Astrocyte of the hippocampus (primary cell): ENCODE data around the gene NMNAT3.

Experiments used
- DNase-seq: peaks from one replicate; pipeline ENCODE4 v3.0.0; 2011; ENCODE audit warnings: low read depth, low spot score

Gene NMNAT3

DNA sequence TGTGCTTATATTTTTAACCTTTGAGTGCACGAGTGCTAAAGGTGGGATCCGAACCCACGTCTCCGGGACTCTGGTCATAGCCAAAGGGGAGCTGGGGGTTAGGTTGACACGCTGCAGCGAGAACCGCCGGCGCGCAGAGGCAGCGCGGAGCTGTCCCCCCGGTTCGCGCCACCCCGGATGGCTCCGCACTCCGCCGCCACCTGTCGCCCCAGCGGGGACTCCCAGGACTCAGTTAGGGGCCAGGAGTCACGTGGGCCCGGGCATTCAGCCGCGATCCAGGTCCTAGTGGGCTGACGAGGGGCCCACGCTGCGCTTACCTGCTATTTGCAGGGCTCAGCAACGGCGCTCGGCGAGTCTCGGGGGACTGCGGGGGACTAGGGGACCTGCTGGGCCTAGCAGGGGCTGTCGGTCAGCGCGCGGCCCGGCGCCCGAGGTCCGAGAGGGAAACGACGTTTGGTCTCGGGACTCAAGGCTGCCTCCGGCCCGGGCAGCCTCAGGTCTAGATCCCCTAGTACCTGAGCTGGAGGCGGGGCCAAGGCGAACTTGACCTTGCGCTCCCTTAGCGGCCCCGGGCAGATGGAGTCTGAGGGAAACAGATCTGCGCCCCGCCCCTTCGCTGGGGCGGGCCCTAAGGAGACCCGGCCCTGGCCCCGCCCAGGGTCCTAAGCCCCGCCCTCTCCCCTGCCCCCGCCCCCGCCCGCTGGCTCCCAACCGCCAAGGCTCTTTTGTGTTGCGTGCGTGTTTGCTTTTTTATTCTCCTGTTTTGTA lies at the start of gene NMNAT3:
Gene NMNAT3, minus strand, starts transcription at position 585 of the 768 bp plus-strand sequence. CDS start 50,248 bp downstream, outside the sequence.
- DNase-seq = peak; percentile 87

DNA sequence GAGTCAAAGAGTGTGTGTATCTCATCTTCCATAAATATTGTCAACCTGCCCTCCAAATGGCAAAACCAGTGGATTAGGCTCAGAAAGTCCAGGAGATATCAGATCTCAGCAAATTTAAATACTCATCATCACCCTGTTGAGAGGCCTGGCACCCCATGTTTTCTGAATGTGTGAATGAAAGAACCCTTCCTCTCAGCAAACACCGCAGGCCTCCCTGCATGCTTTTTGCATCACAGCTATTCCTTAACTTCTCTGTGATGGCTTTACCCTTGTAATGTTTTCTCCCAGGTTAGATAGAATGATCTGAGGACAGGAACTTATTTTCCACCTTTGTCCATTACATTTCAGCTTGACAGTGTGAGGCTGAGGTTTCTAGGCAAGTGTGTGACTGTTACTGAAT lies 43.6 kb upstream of the NMNAT3 start:
- no peak for DNase-seq

DNA sequence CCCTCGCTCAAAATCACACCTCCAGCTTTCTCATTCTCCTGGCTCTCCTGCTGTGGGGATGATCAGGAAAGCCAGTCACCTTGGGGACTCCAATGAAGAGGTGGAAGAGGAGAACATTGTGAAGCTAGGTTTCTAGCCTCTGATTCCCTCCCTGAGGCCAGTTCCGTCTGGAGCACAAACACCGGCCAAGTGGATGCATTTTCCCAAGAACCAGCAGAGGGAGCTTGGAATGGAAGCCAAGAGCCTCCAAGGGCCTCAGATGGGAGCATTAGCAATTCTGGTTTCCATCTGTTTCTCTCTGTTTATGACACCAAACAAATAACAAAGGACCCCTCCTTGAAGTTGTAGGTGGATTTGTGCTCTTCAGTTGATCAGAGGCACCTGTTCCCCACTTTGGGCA lies 40.6 kb upstream of the NMNAT3 start:
- peak; percentile 75 for DNase-seq

DNA sequence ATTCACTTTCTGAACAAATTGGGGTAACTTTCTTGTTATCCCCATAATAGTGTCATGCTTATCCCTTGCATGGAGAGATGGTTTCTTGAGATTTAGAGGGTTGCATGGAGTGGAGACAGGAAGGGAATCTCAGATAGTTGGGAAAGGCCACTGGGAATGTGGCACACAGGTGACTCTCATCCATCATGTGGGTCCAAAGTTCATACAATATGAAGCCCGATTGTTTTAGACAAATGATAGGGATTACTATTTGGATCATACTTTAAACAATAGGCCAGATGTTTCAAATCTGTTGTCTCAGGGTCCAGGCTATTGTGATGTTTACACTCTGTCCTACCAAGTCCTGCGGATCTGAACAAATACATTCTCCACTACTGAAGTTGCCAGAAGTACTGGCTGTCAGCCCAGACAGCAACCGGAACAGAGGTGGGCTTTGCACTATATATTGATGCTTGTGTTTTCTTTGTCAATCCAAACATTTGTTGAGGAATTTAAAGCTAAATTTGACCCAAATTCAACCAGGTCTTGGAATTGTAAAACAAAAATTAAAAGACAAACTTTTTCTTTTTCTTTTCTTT lies 39.2 kb upstream of the NMNAT3 start:
- peak; percentile 17 for DNase-seq

DNA sequence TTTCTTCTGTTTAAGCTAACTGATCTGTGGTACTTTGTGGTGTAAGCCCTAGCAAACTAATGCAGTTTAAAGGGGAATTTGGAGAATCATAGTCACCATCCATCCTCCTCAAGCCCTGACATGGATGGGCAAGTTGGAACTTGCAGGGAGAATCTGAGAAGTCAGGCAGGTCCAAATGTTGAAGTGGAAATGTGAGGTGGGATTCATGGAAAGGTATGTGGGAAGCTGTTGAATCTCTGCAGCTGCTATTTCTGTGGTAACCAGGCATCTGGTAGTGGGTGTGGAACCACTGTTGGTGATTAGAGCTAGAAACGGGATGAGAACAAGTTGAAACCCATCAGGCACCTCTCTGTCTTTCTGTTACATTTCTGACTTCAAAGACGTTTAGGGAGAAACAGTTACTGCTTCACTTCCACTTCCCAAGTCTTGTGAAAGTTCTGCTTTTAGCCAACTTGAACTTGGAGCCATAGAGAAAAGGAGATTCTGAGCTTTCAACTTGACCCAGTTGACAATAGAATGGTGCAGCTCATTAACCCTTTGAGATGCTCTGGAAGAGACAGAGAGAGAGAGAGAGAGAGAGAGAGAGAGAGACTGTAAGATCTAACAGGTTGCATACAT lies 38.1 kb upstream of the NMNAT3 start:
- DNase-seq = no peak

DNA sequence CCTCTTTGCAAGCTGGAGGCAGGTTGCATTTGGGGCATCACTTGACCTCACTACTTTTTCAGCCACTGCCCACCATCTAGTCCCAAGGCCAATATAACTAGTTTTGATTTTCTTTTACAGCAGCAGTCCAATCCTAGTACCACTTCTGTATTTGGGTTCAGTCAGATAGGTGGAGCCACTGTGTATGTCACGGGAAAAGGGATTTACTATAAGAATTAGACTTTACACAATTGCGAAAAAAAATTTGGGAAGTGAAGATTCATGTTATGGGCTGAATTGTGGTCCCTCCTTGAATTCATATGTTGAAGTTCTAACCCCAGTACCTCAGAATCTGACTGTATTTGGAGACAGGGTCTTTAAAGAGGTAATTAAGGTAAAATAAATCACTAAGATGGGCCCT lies 37.4 kb upstream of the NMNAT3 start:
- no peak for DNase-seq

DNA sequence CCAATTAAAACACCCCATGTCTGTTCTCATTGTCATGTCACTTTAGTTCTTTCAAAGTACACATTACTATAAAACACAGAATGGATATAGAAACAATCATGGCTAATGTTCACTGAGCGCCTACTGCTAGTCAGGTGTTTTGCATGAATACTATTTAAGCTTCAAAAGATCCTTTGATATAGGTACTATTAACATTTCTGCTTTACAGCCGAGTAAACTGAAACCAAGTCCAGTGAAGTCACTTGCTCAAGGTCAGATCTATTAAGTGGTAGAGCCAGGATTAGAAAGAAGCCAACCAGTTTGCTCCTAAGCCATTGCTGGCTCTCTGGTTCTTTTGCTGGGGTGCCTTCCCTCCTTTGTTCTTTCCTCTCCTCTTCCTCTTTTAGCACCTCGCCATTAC lies 32.4 kb upstream of the NMNAT3 start:
- DNase-seq = no peak

DNA sequence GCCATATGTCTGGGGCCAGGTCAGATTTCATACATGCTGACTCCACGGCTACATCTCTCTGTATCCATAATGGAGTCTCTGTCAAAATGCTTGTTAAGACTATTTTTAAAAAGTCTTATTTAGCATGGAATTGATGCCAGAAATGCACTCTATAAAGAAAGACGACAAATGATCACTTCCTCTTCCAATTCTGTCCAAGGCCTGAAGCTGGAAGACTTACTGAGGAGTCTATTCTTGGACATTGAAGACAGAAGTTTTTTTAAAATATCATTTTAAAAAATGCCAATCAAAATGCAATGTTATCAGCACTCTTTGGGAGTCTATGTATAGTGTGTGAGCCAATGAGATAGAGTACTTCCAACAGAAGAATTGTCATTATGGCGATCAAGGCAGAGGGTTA lies 27.9 kb upstream of the NMNAT3 start:
- DNase-seq = no peak

DNA sequence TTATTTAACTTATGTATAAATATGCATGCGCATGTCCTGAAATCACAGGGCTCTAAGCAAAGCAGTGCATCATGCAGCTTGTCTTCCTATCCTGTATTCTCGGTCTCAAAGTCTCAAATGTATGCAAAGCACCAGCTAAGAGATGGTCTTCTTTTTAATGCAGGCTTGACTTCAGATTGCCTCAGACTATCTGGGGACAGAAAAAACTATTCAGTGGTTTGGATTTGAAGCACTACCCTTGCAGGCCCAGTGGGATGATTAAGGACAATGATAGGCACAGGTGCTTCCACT lies 18.5 kb upstream of the NMNAT3 start:
- no peak for DNase-seq

DNA sequence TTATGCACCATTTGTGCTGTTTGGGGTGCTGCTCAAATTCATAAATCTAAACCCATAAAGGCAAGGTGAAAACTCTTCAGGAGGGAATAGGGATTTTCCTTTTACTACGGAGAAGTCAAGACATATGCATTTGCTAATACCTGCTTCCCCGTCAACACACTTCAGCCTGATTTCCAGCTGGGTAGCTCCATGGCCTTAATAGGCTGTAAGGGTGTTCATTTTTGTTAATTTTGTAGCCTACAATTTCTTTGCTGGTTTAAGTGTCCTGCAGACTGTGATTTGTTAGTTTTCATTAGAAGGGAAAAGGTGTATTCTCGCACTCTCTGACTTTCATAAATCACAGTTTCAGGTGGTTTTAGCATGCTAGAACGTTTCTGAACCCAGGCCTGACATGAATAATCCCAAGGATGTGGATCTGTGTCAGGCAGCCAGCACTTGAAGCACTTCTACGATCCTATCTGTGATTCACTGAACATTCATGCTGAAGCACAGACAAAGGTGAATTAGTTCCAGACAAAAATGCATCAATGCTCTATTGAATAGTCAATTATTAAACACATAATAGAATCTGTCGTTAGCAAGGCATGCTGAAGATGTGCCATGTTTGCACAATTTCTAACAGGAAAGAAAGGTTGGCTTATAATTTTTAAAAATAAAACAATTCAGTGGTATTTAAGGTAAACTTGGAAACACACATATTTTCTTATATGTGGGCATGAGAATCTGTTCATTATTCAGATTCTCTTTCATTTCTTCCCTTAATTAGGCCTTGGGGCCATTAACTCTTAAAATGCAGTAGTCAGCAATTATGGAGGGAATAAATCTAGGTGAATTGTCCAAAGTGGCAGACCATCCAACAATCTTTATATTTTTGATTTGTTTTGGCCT lies 17.9 kb upstream of the NMNAT3 start:
- DNase-seq = no peak

DNA sequence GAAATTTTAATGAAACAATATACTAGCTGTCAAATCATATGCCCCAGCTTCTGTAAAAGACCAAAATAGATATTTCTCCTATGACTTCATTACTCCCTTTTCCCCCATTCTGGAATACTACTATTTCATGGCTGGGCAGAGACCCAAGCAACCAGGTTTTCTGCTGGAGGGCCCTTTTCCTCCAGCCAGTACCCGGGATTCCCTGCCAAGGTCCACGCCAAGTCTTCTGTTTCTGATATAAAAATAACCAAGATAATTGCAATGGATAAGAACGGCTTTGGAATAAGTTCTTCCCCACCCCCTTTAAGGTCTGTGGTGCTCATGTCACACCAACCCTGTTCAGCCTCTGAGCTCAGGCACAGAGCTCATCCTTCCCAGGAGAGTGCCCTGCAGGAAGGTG lies 17.2 kb upstream of the NMNAT3 start:
- DNase-seq = no peak

DNA sequence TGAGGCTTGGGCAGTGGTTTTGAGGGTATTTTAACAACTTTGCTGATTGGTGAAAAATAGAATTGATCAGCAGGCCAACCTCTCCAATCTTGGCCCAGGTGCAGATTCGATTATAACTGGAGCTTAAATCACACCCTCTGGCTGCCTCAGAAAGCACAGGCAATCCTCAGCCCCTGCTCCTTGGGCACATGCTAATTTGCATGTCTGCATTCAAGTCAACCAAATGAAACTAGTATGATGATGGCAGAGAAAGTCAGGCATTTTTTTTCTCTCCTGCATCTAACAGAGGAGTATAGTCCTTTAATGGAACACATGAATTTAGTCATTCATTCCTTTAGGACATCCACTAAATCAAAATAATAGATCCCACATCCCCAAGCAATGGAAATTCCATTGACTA lies 16.8 kb upstream of the NMNAT3 start:
- no peak for DNase-seq

DNA sequence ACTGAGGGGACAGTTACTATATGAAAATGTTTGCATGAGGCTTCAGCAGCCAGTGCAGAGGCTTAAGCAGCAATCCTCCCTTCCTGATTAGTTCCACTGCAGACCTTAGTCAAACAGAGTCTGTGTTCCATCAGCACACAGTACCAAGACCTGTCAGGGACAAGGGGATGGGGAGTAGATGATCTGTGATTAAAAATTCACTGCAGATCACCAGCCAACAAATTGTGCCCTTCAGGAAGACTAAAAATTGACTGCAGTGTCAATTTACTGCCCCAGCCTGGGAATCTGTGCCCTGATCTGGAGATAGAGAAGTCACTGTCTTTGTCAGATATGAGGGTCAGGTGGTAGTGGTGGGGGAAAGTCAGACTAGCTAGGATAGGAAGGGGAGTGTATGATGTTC lies 13.8 kb upstream of the NMNAT3 start:
- DNase-seq = no peak

DNA sequence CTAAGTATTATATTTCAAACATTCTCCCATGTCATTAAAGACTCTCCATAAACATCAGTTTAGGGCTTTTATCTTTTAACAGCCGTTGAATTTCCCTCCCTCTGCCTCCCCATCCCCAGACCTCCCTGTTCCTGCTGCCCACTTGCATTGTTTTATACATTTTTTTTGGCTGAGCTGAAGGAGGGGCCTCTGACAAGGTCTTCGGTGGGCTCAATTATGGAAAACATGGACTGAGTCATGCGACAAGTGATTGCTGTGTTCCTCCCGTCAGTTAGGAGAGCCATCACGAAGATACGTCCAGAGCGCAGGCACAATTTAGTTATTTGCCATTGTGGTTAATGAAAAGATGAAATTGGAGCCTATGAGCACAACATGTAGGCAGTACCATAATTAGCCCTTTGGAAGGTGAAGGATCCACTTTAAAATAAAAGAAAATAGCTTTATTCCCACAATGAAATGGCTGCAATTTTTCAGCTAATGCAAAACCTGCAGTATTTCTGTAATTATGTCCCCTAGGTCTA lies 12.0 kb upstream of the NMNAT3 start:
- DNase-seq = no peak

DNA sequence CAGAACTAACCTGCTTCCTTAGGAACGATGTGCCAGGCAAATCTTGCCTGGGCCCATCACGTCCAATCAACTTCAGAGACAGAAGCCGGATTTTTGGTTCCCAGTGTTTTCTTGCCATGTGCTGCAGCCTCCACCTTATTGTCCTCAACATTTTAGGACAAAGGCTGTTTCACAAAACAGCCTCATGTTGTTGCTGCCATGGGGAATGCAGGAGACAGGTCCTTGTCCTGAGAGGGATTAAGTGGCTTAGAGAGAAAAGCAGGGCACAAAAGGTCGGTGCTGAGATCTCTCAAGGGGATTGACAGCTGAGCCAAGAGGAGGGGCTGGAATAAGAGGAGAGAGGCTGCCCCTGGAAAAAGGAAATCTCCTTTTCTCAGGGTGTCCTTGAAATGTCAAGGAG lies 11.3 kb upstream of the NMNAT3 start:
- no peak for DNase-seq

DNA sequence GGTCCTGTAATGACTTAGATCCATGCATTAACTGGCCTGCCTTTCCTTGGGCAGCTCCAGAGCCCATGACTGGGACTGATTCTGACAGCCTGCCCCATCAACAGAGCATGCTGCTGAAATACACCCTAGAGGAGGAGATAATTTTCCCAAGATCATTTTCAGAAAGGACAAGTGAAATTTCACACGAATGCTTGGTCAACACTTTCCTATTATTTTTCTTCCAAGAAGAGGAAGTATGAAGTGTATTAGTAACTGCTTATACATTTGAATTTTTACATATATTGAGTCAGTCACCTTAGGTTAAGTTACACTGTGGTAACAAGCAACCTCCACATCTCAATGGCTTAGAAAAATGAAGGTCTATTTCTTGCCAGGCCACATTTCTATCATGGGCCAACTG lies 9.7 kb upstream of the NMNAT3 start:
- no peak for DNase-seq

DNA sequence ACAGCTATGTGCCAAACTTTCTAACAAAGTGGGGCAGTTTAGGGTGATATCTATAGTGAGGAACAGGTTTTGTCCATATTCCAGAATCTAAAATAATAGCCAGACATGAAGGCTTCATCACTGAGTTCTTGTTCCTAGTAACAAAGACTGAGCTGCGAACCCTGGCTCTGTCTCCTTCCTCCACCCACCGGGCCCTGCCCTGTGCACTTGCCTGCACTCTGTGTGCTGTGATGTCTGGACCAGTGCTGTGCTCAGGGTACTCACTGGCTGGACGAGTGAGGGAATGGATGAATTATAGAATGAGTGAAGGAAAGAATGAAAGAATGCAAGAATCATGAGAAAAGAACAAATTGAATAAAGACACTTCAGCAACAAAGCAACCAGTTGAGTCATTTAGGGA lies 8.9 kb upstream of the NMNAT3 start:
- no peak for DNase-seq

DNA sequence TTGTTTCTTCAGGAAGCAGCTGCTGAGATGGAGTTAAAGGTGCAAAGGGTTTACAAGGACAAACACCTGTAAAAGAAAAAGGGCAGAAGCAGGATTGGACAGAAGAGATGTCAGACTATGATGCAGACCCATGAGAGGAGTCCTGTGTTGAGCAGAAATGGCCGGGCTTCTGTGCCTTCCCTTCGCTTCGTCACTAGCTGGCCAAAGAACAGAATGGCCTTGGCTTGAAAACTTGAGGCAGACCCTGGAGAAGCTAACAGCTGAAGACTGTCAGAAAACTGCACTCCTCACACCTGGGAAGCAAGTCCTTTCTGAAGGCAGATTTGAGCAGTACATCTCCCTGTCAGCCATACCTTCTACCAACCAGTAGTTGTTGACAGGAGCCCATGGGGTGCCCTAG lies 8.4 kb upstream of the NMNAT3 start:
- DNase-seq = no peak

DNA sequence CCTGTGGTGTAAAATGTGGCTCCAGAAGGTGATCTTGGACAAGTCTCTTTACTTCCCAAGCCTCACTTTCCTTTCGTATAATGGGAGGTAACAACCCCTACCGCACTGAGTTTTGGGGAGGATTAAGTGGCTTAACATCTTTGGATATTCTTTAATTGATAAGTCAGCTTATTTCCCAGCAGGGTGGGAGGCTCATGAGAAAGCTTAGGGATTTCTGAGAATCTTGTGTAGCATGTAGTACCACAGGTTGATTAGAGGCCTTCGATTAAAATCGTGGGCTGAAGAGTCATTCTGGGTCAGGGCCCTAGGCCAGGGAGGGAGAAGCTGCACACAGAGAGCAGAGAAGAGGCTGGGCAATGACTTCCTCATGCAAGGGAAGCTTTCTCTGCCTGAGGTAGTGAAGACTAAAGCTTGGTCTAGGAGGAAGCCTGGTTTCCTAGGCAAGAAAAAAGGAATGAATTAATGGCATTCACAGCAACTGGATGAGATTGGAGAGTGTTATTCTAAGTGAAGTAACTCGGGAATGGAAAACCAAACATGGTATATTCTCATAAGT lies 1.5 kb upstream of the NMNAT3 start:
- DNase-seq = no peak

DNA sequence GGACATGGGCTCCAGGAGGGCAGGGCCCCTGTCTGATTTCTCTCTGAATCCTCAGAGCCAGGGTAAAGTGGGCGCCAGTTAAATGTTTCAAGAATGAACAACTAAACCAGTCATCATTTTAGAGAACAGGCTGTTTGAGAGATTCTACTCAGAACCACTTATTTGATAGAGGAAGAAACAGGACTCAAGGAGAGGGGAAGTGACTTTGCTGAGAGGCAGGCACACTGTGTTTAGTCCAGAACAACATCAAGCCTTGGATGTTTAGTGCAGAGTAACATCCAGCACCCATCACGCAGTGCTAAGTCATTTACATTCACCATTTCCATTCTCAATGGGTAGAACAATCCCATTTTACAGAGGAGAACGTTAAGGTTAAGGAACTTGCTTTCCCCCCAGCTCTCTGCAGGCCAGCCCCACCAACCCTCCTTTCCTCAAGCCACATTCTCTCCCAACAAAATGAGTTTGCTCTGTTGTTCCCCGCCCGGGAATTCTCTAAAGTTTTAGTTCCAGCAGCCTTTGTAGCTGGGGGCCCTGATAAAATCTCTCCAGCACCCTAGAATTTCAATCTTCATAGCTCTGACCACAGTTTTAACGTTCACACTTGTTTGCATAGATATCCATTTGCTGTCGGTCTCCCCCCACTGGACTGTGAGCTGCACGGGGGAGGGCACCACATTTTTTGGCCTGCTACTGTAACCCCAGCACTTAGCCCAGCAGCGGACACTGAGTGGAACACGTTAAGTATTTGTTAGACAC lies 962 bp downstream of the NMNAT3 start:
- DNase-seq = no peak

DNA sequence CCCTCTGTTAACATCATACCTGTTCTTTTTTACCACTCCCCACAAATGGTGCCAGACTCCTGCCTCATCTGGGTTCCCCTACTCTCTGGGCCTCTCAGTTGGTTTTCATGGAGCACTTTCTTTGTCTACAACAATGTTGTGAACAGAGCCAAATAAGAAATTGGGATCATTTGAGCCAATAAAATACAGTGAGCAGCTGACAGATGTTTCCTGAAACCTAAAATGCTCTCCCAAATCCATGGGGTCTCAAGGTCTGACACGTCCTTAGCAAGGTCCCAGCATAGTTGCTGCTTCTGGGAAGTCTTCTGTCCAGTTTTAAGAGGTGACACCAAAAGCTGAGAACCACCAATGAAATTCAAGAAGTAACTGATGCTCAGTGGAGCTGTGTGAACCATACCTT lies 1.7 kb downstream of the NMNAT3 start:
- DNase-seq = no peak
